COLO668 (cell line): ENCODE results near the gene ARID5A.

Experiments used
- DNase-seq: peaks from one replicate; lab custom pipeline; 2025; ENCODE audit not compliant: unreplicated experiment; lab: John Stamatoyannopoulos, UW

ARID5A gene

DNA sequence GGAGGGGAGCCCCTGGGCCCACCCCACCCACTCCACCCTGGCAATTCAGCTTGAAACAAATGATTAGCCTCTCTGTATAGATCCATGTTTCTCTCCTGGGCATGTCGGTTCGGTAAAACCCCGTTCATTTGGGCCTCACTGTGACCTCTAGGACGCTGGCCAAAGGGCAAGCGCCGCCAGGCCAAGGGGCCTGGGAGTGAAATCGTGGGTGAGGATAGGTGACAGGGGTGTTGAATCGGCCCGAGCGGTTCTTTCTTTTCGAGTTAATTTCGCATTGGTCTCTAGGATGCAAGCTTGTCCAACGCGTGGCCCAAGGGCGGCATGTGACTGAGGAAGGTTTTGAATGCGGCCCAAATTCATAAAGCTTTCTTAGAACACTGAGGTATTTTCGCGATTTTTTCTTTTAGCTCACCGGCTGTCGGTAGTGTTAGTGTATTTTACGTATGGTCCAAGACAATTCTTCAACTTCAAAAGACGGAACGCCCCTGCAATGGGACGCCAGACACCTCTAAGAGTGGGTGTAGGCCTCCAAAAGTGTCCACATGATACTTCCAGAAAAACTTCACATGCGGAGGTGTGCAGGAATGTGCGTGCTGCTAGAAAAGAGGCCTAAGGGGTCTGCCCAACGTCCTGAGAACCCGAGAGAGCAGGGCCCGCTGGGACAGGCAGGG lies 9.8 kb upstream of the ARID5A start:
- DNase-seq, result no peak

- no peak for DNase-seq
Observed at GRCh38 chr2:96527286-96528005, 9.1 kb upstream of the ARID5A start.

GRCh38 chr2:96528006-96528699 lies 8.4 kb upstream of the ARID5A start:
- no peak for DNase-seq

DNA sequence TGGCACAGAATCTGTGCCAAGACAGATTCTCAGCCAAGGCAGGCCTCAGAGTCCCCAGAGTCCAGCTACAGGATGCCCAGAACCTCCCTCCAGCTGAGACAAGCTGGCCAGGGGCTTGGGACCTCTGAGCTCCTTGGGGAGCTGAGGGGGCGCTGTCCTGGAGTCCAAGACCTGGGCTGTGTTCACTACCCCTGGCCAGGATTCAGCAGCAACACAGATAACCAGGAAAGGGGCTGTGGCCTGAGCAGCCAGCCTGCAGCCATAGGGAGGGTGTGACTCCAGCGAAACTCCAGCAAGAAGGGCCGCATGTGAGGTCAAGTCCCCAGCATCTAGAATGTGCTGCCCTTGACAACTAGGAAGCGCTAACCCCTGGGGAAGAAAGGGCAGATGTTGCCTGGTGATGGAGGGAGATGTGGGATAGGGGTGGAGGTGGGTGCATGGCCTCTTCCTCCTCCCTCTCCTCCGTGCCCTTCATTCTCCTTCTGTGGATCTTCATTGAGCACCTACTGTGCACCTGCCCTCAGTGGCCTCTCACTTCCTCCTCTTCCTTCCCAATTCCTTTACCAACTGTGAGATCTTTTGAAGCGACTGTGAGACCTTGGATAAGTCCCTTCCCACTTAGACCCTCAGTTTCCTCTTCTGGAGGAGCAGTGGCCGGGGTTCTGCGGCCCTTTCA lies 7.7 kb upstream of the ARID5A start:
- DNase-seq, result no peak

DNA sequence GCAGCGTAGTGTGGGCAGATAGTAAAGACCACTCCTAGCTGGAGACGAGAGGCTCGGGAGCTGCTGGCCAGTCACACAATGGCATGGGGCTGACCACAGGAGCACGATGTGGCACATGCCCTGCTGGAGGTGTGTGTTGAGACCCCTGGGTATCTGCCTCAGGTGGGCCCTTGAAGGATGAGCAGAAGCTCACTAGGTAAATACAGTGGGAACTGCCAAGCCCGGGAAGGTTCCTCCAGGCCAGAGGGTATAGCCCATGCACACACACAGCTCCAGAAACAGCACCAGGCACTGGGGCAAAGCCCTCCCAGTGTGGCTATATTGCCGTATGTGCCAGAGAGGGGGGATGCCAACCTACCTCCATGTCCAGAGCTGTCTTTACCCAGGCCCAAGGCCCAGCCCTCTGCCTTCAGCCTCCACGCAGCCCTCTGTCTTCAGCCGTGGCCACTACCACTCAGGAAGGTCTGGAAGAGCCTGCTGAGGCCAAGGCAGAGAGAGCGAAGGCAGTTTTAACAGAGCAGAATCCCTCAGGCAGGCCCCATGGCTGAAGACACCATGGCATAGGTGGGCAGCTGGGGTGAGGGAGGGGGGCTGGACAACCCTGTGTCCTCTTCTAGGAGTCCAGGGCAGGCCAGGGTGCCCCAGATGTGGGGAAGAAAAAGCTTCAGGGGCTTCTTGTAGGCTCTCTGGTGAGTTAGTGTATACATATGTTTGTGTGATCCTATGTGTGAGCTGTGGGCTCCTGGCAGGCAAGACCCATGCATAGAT lies 7.0 kb upstream of the ARID5A start:
- no peak for DNase-seq

DNA sequence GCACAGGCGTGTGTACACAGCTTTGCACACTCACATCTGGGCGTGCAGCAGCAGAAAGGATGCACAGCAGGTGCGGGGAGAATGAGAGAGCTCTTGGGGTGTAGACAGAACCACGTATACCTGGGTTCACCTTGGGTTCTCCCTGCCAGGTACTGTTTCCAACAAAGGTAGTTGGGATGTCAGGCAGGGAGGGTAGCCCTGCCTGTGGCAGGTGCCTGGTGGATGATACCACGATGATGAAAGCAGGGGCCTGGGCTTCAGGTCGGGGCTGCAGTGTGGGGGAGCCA lies 6.5 kb upstream of the ARID5A start:
- no peak for DNase-seq

DNA sequence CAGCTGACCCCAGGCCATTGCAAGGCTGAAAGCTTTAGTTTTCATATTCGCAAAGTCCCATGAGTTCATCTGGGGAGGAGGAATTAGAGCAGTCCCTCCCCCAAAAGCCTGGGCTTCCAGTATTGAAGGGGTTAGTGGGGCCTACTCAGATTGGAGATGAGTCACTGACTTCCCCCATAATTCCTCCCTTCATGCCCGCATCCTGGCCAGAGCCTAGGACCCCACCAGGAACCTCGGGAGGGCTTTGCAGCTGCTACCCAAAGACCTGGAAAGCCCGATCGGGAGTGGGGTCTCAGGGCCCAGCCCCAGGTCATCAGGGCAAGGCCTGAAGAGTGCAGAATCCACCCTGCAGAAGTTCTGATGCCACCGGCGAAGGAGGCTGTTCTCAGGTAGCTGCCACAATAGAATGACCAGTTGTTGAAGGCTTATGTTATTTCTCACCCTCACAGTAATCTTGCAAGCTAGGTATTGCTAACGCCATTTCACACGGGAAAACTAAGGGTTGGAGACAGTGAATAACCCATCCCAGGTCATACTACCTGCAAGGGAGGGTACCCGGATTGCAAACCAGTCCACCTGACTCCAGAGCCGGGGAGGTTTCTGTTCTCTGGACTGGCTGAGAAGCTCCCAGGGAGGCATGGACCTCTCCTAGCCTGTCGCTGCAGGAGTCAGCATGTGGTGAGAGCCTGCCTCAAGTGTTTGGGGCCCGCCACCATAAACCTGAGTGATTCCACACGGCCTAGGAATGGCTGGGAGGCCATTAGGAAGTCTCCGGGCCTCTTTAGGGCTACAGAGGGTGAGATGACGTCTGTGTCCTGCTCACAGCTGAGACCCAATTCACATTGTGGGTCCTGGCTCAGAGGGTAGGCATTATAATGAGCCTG lies 5.8 kb upstream of the ARID5A start:
- no peak for DNase-seq

GRCh38 chr2:96531366-96531765 lies 5.2 kb upstream of the ARID5A start:
- DNase-seq, result no peak

DNA sequence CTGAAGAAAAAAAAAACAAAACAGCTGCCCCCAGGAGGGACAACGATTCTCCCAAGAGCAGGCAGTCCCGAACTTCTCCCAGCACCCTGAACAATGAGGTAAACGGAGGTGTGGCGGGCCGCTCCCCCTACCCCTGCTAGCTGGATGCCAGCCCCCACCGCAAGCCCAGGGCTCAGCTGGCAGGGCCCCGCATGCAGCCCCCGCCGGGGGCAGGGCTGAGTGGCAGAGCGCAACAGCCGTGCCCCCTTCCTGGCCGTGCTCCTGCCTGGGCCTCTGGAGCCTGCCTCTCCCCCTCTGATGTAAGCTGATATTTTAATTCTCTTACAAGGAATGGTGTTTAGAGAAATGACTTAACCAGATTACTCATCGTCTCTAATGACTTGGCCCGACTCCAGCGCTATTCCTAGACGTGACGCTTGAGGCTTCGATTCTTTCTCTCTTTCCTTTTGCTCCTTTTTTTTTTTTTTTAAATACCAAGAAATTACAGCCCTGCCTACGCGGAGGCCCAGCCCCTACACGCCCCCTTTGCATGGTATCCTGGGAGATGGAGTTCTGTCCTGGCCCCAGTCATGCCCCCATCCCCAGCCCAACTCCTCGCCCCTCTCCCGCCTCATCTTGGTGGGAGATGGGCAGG lies 4.6 kb upstream of the ARID5A start:
- DNase-seq, result peak; percentile 67

DNA sequence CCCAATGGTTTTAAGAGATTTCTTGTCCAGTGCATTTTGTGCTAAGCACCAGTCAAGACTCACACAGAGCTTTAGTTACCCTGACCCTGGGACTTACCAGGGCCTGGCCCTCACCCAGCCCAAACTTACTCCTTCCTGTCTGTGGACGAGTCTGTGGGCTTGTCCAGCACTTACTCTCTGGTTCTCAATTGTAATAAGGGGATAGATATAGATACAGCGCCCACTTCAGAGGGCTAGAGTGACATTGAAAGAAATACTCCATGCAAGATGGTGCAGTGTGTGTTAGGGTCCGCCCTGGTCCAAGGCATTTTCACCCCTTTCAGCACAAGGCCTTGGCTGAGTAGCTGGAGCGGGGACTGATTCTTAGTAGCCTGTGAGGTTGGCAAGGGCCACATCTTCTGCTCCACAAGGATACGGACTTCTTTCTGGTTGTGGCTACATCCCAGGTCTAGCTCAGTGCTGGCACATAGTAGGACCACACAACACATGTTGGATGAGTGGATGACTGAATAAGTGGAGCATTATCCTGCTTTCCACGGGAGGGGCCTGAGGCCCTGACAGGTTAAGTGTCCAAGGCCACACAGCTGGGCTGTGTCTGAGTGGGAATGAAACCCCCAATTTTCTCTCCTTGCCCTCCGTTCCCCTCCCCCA lies 3.8 kb upstream of the ARID5A start:
- DNase-seq, result no peak

- peak; percentile 52 for DNase-seq
Observed at GRCh38 chr2:96533292-96534073, 3.1 kb upstream of the ARID5A start.

GRCh38 chr2:96534141-96534540 lies 2.4 kb upstream of the ARID5A start:
- no peak for DNase-seq

DNA sequence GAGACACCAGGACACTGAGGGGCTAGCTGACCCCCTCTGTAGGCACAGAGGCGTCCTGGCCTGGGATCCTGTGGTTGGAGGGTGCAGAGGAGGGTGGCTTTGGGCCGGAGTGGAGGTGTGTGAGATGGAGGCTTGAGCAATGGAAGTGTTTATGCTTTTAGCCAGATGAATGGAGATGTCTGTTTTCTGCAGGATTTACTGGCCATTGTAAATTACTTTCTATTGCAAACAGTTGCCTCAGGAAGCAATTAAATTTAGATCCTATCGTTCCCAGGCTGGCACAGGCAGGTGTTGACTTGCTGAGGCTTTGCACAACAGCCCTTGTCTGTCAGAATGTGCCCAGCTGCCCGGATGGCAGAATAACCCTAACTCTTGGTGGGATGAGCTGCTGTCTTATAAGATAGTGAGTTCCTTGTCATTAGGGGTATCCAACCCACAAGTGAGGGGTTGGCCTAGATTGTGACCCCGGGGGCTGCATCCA lies 1.8 kb upstream of the ARID5A start:
- peak; percentile 56 for DNase-seq

- no peak for DNase-seq
Observed at GRCh38 chr2:96535331-96535730, 1.2 kb upstream of the ARID5A start.

DNA sequence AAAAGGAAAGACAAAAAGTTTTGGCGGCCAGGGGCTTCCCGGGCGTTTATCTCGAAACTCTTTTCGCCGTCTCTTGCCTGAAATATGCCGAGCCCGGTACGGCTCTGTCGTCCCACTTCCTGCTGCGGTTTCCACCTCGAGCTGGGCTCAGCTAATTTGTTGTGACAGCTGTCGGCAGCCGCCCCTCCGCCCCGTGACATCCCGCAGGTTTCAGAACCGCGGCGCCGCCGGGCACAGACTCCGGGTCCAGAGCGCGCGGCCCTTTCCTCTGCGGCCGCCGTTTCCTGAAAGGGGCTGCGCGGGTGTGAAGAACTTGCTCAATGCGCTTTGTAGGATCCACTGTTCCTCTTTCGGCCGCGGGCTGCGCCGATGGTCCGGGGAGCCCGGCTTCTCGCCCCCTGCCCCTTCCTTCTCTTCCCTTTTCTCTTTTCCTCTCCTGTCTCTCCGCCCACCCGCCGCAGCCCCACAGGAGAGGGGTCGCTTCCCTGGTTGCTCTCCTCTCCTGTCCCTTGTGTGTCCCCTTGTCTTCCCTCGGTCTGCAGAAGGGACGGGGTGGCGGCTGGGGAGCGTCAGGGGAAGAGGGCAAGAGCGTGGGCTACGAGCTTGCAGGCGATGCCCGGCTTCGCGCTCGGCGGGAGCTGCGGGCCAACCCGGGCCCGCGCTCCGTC lies 648 bp downstream of the ARID5A start:
- peak; percentile 75 for DNase-seq

DNA sequence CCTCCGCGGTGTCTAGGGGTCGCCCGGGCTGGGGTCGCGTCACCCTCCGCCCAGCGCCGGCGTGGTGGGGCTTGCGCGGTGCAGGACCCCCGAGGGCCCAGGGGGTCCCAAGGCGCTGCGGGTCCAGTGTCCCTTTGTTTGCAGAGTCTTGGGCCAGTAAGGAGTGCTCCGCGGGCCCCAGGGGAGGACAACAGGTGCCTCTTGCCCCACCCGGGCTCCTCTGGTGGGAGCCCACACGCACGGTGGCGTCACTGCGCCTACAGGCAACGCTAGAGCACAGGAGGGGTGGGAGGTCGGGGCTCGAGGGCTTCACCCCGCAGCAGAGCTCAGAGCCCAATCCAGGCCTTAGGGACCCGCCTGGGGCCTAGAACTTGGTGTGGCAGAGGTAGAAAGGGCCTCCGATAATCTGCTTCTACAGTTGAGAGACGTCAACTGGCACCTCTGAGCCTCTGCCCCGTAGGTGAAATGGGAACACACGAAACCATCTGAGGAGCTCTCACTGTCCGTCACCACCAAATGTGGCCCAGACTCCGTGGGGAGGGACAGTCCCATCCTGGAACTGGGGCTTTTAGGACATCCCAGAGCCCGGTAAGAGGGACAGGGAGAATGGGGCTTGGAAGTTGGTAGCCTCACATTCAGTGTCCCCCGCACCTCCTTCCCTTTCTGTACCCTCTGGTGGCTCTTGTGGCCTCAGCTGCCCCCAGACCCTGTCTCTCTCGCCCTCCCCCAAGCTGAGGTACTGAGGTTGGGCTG lies 1.4 kb downstream of the ARID5A start:
- no peak for DNase-seq
